Activated naive CD4-positive, alpha-beta T cell treated with Interleukin-2 at 50 U/mL for 16 hours (primary cell): ENCODE data around the gene ASCL5.

Source experiments
- DNase-seq: peaks from one replicate; pipeline ENCODE4 v3.0.0-alpha.2; 2020

Gene ASCL5

GRCh38 chr1:201080135-201080534 lies 46.8 kb downstream of the ASCL5 start:
- no peak for DNase-seq

GRCh38 chr1:201077736-201078135 lies 49.2 kb downstream of the ASCL5 start:
- no peak for DNase-seq

- DNase-seq, result no peak
Measured at GRCh38 chr1:201077116-201077515, 49.9 kb downstream of the ASCL5 start.

GRCh38 chr1:201076092-201076491 lies 50.9 kb downstream of the ASCL5 start:
- no peak for DNase-seq

GRCh38 chr1:201074018-201074417 lies 53.0 kb downstream of the ASCL5 start:
- DNase-seq, result no peak

- no peak for DNase-seq
Measured at GRCh38 chr1:201072922-201073321, 54.1 kb downstream of the ASCL5 start.

- DNase-seq, result no peak
Measured at GRCh38 chr1:201072149-201072548, 54.8 kb downstream of the ASCL5 start.

GRCh38 chr1:201069636-201070035 lies 57.3 kb downstream of the ASCL5 start:
- no peak for DNase-seq

GRCh38 chr1:201068976-201069375 lies 58.0 kb downstream of the ASCL5 start:
- DNase-seq, result no peak

GRCh38 chr1:201066986-201067385 lies 60.0 kb downstream of the ASCL5 start:
- no peak for DNase-seq

GRCh38 chr1:201065686-201066085 lies 61.3 kb downstream of the ASCL5 start:
- no peak for DNase-seq

GRCh38 chr1:201064806-201065205 lies 62.2 kb downstream of the ASCL5 start:
- no peak for DNase-seq
